Stomach smooth muscle (tissue), 2 donors: ENCODE measurements around the gene CLEC17A.
"Not testable (repeated sequence)": the region's sequence is repeated elsewhere in the genome, so short reads cannot be mapped to it uniquely, and the experiment has no call there.

Experiments used
- H3K27ac ChIP-seq: one replicate; pipeline ENCODE4 v1.7.0; 2013; ENCODE audit warnings: mild to moderate bottlenecking, low read length, inconsistent platforms
- H3K27me3 ChIP-seq, 2 donors: one replicate each; pipeline ENCODE4 v1.7.0; 2013; ENCODE audit warnings: low read length in 2 of 2; ENCODE audit not compliant: insufficient read depth in 2 of 2, control insufficient read depth in 1 of 2
- H3K36me3 ChIP-seq, 2 donors: one replicate each; pipeline ENCODE4 v1.7.0; 2013; ENCODE audit warnings: low read length in 2 of 2; ENCODE audit not compliant: control insufficient read depth in 2 of 2, insufficient read depth in 2 of 2
- H3K4me1 ChIP-seq: one replicate; pipeline ENCODE4 v1.7.0; 2013; ENCODE audit warnings: low read length; ENCODE audit not compliant: control insufficient read depth, insufficient read depth
- H3K4me3 ChIP-seq, 2 donors: one replicate each; pipeline ENCODE4 v1.7.0; 2013; ENCODE audit warnings: low read length in 2 of 2
- H3K9ac ChIP-seq, 2 donors: one replicate each; pipeline ENCODE4 v1.7.0; 2013; ENCODE audit warnings: low read length in 2 of 2, mild to moderate bottlenecking in 1 of 2
- H3K9me3 ChIP-seq, 2 donors: one replicate each; pipeline ENCODE4 v1.7.0; 2013; ENCODE audit warnings: low read length in 2 of 2; ENCODE audit not compliant: control insufficient read depth in 2 of 2
- donor health status: healthy.
- donor health status: Pancreatic carcinoma.

CLEC17A gene

GRCh38 chr19:14616407-14616806 is 33.5 kb downstream of the CLEC17A start:
- peaks cover 0 to 4% of the 10 kb centered on the region in 2 donors for H3K9me3 ChIP-seq
- no peak overlapping the region for H3K4me3 ChIP-seq
- H3K27me3 ChIP-seq, result no peaks in the 10 kb centered on the region
- H3K9ac ChIP-seq, result no peak overlapping the region
- H3K4me1 ChIP-seq, result no peaks in the 10 kb centered on the region
- H3K27ac ChIP-seq, result no peak overlapping the region
- no peaks in the 10 kb centered on the region for H3K36me3 ChIP-seq

GRCh38 chr19:14619404-14619803 is 36.5 kb downstream of the CLEC17A start:
- Histone ChIP-seq H3K9ac (no peak overlapping the region), H3K27me3 (no peaks in the 10 kb centered on the region), H3K4me3 (no peak overlapping the region), H3K36me3 (no peaks in the 10 kb centered on the region), H3K27ac (no peak overlapping the region), H3K4me1 (no peaks in the 10 kb centered on the region), H3K9me3 (peaks cover 0 to 4% of the 10 kb centered on the region in 2 donors)

- H3K9ac ChIP-seq, H3K27me3 ChIP-seq, H3K4me3 ChIP-seq, H3K27ac ChIP-seq, H3K36me3 ChIP-seq, H3K9me3 ChIP-seq, H3K4me1 ChIP-seq: not testable (repeated sequence)
Measured at GRCh38 chr19:14624491-14624890, 41.6 kb downstream of the CLEC17A start.

GRCh38 chr19:14629557-14629956 is 46.7 kb downstream of the CLEC17A start:
- Histone ChIP-seq H3K4me1 (no peaks in the 10 kb centered on the region), H3K9me3 (peaks cover 0 to 5% of the 10 kb centered on the region in 2 donors), H3K4me3 (no peak overlapping the region), H3K36me3 (no peaks in the 10 kb centered on the region), H3K9ac (no peak overlapping the region), H3K27ac (no peak overlapping the region), H3K27me3 (peaks cover 0 to 2% of the 10 kb centered on the region in 2 donors)

- Histone ChIP-seq H3K27ac (no peak overlapping the region), H3K9ac (no peak overlapping the region), H3K4me1 (no peaks in the 10 kb centered on the region), H3K9me3 (peaks cover 0 to 5% of the 10 kb centered on the region in 2 donors), H3K27me3 (peaks cover 0 to 2% of the 10 kb centered on the region in 2 donors), H3K4me3 (no peak overlapping the region), H3K36me3 (no peaks in the 10 kb centered on the region)
Measured at GRCh38 chr19:14632286-14632685, 49.4 kb downstream of the CLEC17A start.

GRCh38 chr19:14639536-14640277 is 56.8 kb downstream of the CLEC17A start:
- H3K36me3 ChIP-seq, result no peaks in the 10 kb centered on the region
- H3K4me3 ChIP-seq, result no peak overlapping the region
- peaks cover 0 to 2% of the 10 kb centered on the region in 2 donors for H3K27me3 ChIP-seq
- H3K27ac ChIP-seq, result no peak overlapping the region
- H3K9me3 ChIP-seq, result peaks cover 3 to 4% of the 10 kb centered on the region in 2 donors
- H3K9ac ChIP-seq, result no peak overlapping the region
- no peaks in the 10 kb centered on the region for H3K4me1 ChIP-seq

GRCh38 chr19:14648506-14648905 is 65.6 kb downstream of the CLEC17A start:
- Histone ChIP-seq H3K36me3 (no peaks in the 10 kb centered on the region), H3K4me3 (no peak overlapping the region), H3K9me3 (peaks cover 0 to under 1% of the 10 kb centered on the region in 2 donors), H3K27ac (no peak overlapping the region), H3K27me3 (peaks cover 0 to 3% of the 10 kb centered on the region in 2 donors), H3K4me1 (no peaks in the 10 kb centered on the region), H3K9ac (no peak overlapping the region)

- Histone ChIP-seq H3K9me3 (no peaks in the 10 kb centered on the region), H3K4me3 (no peak overlapping the region), H3K4me1 (no peaks in the 10 kb centered on the region), H3K27ac (no peak overlapping the region), H3K27me3 (peaks cover 0 to 3% of the 10 kb centered on the region in 2 donors), H3K36me3 (no peaks in the 10 kb centered on the region), H3K9ac (no peak overlapping the region)
Measured at GRCh38 chr19:14649020-14649419, 66.1 kb downstream of the CLEC17A start.

- H3K4me1 ChIP-seq, result no peaks in the 10 kb centered on the region
- no peak overlapping the region for H3K4me3 ChIP-seq
- H3K36me3 ChIP-seq, result no peaks in the 10 kb centered on the region
- no peaks in the 10 kb centered on the region for H3K9me3 ChIP-seq
- H3K27ac ChIP-seq, result no peak overlapping the region
- H3K27me3 ChIP-seq, result peaks cover 0 to 3% of the 10 kb centered on the region in 2 donors
- H3K9ac ChIP-seq, result no peak overlapping the region
Measured at GRCh38 chr19:14650161-14650560, 67.3 kb downstream of the CLEC17A start.

GRCh38 chr19:14654786-14655560 is 72.1 kb downstream of the CLEC17A start:
- Histone ChIP-seq H3K27me3 (peaks cover 0 to 3% of the 10 kb centered on the region in 2 donors), H3K4me3 (no peak overlapping the region), H3K27ac (no peak overlapping the region), H3K9me3 (no peaks in the 10 kb centered on the region), H3K36me3 (no peaks in the 10 kb centered on the region), H3K4me1 (no peaks in the 10 kb centered on the region), H3K9ac (no peak overlapping the region)

- H3K4me3 ChIP-seq, result no peak overlapping the region
- H3K9me3 ChIP-seq, result no peaks in the 10 kb centered on the region
- H3K27ac ChIP-seq, result no peak overlapping the region
- H3K4me1 ChIP-seq, result no peaks in the 10 kb centered on the region
- H3K27me3 ChIP-seq, result peaks cover 0 to 2% of the 10 kb centered on the region in 2 donors
- no peak overlapping the region for H3K9ac ChIP-seq
- H3K36me3 ChIP-seq, result no peaks in the 10 kb centered on the region
Measured at GRCh38 chr19:14655726-14656125, 72.8 kb downstream of the CLEC17A start.
